HuH-7 (cell line): ENCODE data around the gene SLC22A6.

Source experiments
- DNase-seq: peaks from one replicate; pipeline ENCODE4 v3.0.0; 2011; ENCODE audit warnings: low spot score

Gene SLC22A6

GRCh38 chr11:62931499-62932278 lies 53.1 kb downstream of the SLC22A6 start:
- no peak for DNase-seq

- no peak for DNase-seq
Observed at GRCh38 chr11:62930666-62931065, 54.1 kb downstream of the SLC22A6 start.

GRCh38 chr11:62930157-62930556 lies 54.6 kb downstream of the SLC22A6 start:
- no peak for DNase-seq

- peak; percentile 57 for DNase-seq
Observed at GRCh38 chr11:62928011-62928410, 56.8 kb downstream of the SLC22A6 start.

- DNase-seq = no peak
Observed at GRCh38 chr11:62926680-62927455, 57.9 kb downstream of the SLC22A6 start.
